Activated CD4-positive, alpha-beta memory T cell treated with anti-CD3 and anti-CD28 coated beads, Interleukin-2, amount 10 ng/mL, durations not matched to agents 7 days and 5 days (primary cell): ENCODE results near the gene CX3CL1. TPM values are rescaled to one million over a fixed set of nuclear protein-coding genes. Genes with fewer than 3 reads are reported as not detected.
"Not testable (repeated sequence)": the region's sequence is repeated elsewhere in the genome, so short reads cannot be mapped to it uniquely, and the experiment has no call there.

Experiments used
- CTCF ChIA-PET: fragments of 350-600 bp; sonication (Branson Sonifier 250); formaldehyde crosslinking; loops from one replicate; lab custom pipeline; 2021; ENCODE audit warnings: antibody characterized with exemption, inconsistent platforms; lab: Charles Lee
- POLR2A ChIA-PET: fragments of 350-600 bp; sonication (Branson Sonifier 250); formaldehyde crosslinking; loops from one replicate; lab custom pipeline; 2021; ENCODE audit warnings: antibody characterized with exemption; lab: Charles Lee
- DNase-seq: peaks from one replicate; pipeline ENCODE4 v3.0.0-alpha.2; 2020
- H3K27ac Mint-ChIP-seq: one replicate; pipeline ENCODE4 v1.8.0; 2021; ENCODE audit warnings: mild to moderate bottlenecking, mixed read lengths
- H3K27me3 Mint-ChIP-seq: one replicate; pipeline ENCODE4 v1.8.0; 2021; ENCODE audit warnings: mixed read lengths
- H3K36me3 Mint-ChIP-seq: one replicate; pipeline ENCODE4 v1.8.0; 2021; ENCODE audit warnings: low read depth, mixed read lengths
- H3K4me1 Mint-ChIP-seq: one replicate; pipeline ENCODE4 v1.8.0; 2021; ENCODE audit warnings: mixed read lengths
- H3K4me3 Mint-ChIP-seq: one replicate; pipeline ENCODE4 v1.8.0; 2021; ENCODE audit warnings: mild to moderate bottlenecking, mixed read lengths
- H3K9me3 Mint-ChIP-seq: one replicate; pipeline ENCODE4 v1.8.0; 2021; ENCODE audit warnings: mixed read lengths
- total RNA-seq, 2 experiments: library from RNA; stranded (reverse); gene quantifications; one replicate each; pipeline ENCODE4 v1.2.3, GENCODE V29; 2021

CX3CL1 gene
- total RNA-seq = not detected

DNA sequence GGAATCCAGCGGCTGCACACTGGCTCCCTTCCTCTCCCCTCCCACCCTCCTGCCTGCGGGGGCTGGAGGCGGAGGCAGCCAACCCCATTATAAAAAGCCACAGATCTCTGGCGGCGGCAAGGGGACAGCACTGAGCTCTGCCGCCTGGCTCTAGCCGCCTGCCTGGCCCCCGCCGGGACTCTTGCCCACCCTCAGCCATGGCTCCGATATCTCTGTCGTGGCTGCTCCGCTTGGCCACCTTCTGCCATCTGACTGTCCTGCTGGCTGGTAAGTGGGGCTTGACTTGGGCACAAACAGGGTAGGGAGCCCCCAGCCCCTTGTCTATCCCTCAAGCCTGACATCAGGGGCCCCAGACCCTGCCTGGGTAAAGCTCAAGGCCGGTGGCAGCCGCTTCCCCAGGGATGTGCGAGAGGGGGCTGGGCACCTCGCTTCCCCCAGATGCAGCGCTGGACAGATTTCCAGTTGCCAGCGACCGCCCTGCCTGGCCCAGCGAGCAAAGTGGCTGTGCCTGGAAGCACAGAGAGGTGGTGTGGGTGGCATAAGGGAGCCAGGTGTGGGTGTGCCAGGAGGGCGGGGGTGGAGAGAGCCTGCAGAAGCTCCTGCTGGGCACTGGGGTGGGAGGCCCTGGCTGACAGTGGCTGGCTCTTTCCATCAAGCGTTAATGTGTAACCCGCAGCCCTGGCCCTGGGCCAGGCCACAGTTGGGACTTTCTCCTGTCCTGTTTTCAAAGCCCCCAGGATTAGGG lies at the start of gene CX3CL1:
TSS of gene CX3CL1 (plus strand) at position 119 of the 745 bp plus-strand sequence. CDS start at position 198, 79 bp downstream.
- Mint-ChIP-seq H3K4me3 (no peak within 1 kb of the TSS), H3K36me3 (no peaks in the 10 kb centered on the region), H3K4me1 (peaks cover 4% of the 10 kb centered on the region), H3K27ac (no peak within 1 kb of the TSS), H3K27me3 (peaks cover 10% of the 10 kb centered on the region), H3K9me3 (no peaks in the 10 kb centered on the region)
- DNase-seq = no peak
- ChIA-PET CTCF (no interaction called here), POLR2A (interaction anchor here (0.6 kb wide), 1 partner anchor 112 kb away, joined by 3 read pairs; no protein-coding TSS in a partner anchor)

DNA sequence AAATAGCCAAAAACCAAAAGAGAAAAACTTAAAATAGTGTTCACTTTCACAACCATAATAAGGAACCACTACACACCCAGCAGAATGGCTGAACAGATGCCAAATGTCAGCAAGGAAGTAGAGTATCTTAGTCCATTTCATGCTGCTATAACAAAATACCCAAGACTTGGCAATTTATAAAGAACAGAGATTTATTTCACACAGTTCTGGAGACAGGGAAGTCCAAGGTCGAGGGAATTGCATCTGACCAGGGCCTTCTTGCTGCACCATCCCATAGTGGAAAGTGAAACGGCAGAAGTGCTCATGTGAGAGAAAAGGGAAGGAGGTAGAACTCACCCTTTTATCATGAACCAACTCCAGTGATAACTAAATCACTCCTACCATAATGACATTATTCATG lies 47.5 kb upstream of the CX3CL1 start:
- Mint-ChIP-seq H3K9me3 (no peaks in the 10 kb centered on the region), H3K4me1 (peaks cover under 1% of the 10 kb centered on the region), H3K27me3 (peaks cover 3% of the 10 kb centered on the region), H3K27ac (no peak overlapping the region), H3K36me3 (no peaks in the 10 kb centered on the region), H3K4me3 (no peak overlapping the region)
- no peak for DNase-seq
- ChIA-PET CTCF (no interaction called here), POLR2A (no interaction called here)

DNA sequence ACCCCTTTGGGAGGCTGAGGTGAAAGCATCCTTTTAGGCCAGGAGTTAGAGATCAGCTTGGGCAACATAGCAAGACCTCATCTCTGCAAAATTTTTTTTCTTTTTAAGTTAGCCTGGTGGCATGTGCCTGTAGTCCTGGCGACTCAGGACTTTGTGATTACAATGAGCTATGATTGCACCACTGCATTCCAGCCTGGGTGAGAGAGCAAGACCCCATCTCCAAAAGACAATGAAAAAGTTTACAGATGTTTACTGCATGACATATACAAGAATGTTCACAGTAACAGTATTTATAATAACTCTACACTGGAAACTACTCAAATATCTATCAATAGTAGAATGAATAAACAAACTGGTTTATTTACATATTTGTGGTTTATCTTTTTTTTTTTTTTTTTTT lies 46.8 kb upstream of the CX3CL1 start:
- ChIA-PET CTCF (no interaction called here), POLR2A (no interaction called here)
- Mint-ChIP-seq H3K27ac (no peak overlapping the region), H3K27me3 (peaks cover 3% of the 10 kb centered on the region), H3K4me1 (peaks cover 2% of the 10 kb centered on the region), H3K9me3 (no peaks in the 10 kb centered on the region), H3K36me3 (no peaks in the 10 kb centered on the region), H3K4me3 (no peak overlapping the region)
- no peak for DNase-seq

GRCh38 chr16:57329718-57330327 lies 42.5 kb upstream of the CX3CL1 start:
- CTCF ChIA-PET = interaction anchor here (1.0 to 1.3 kb wide), 2 partner anchors 16 to 89 kb away, joined by 4 to 5 read pairs; no protein-coding TSS in a partner anchor
- Mint-ChIP-seq H3K36me3 (no peaks in the 10 kb centered on the region), H3K4me1 (peaks cover 2% of the 10 kb centered on the region), H3K27ac (no peak overlapping the region), H3K9me3 (no peaks in the 10 kb centered on the region), H3K4me3 (no peak overlapping the region), H3K27me3 (peaks cover 20% of the 10 kb centered on the region)
- POLR2A ChIA-PET = no interaction called here
- no peak for DNase-seq

- H3K36me3 Mint-ChIP-seq = no peaks in the 10 kb centered on the region
- no peaks in the 10 kb centered on the region for H3K9me3 Mint-ChIP-seq
Observed at GRCh38 chr16:57331355-57331754, 40.9 kb upstream of the CX3CL1 start.

DNA sequence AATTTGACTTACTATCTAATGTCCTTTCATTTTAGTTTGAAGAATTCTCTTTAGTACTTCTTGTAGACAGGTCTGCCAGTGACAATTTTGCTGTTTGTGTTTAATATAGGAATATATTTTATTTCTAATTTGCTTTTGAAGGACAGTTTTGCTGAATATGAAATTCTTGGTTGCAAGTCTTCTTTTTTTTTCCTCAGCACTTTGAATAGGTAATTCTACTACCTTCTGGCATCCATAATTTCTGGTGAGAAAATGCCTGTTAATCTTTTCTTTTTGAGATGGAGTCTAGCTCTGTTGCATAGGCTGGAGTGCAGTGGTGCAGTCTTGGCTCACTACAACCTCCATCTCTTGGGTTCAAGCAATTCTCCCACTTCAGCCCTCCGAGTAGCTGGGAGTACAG lies 38.9 kb upstream of the CX3CL1 start:
- peaks cover 2% of the 10 kb centered on the region for H3K4me1 Mint-ChIP-seq
- CTCF ChIA-PET = no interaction called here
- H3K36me3 Mint-ChIP-seq = no peaks in the 10 kb centered on the region
- H3K4me3 Mint-ChIP-seq = no peak overlapping the region
- DNase-seq = no peak
- H3K27me3 Mint-ChIP-seq = peaks cover 30% of the 10 kb centered on the region
- H3K27ac Mint-ChIP-seq = no peak overlapping the region
- POLR2A ChIA-PET = no interaction called here
- H3K9me3 Mint-ChIP-seq = no peaks in the 10 kb centered on the region

More at GRCh38 chr16:57331355-57331754, 40.9 kb upstream of the CX3CL1 start:
- Mint-ChIP-seq H3K4me1 (peaks cover 2% of the 10 kb centered on the region), H3K4me3 (no peak overlapping the region), H3K27me3 (peaks cover 27% of the 10 kb centered on the region), H3K27ac (no peak overlapping the region)
- ChIA-PET POLR2A (no interaction called here), CTCF (interaction anchor here (1.3 kb wide), 1 partner anchor 87 kb away, joined by 4 read pairs; no protein-coding TSS in a partner anchor)
- no peak for DNase-seq

DNA sequence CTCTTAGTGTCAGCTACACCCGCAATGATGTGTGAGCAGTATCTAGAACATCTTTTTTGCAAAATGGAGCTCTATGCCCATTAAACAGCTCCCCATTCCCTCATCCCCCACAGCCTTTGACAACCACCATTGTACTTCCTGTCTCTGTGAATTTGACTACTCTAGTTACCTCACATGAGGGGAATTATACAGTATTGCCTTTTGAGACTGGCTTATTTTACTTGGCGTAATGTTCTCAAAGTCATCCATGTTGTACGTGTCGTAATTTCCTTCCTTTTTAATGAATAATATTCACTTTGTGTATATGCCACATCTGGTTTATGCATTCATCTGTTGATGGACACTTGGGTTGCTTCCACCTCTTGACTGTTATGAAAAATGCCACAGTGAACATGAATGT lies 36.9 kb upstream of the CX3CL1 start:
- Mint-ChIP-seq H3K9me3 (no peaks in the 10 kb centered on the region), H3K4me3 (no peak overlapping the region), H3K27me3 (peaks cover 37% of the 10 kb centered on the region), H3K4me1 (peaks cover 1% of the 10 kb centered on the region), H3K36me3 (no peaks in the 10 kb centered on the region), H3K27ac (no peak overlapping the region)
- ChIA-PET CTCF (no interaction called here), POLR2A (no interaction called here)
- no peak for DNase-seq

GRCh38 chr16:57341062-57341440 lies 31.2 kb upstream of the CX3CL1 start:
- Mint-ChIP-seq H3K4me3 (no peak overlapping the region), H3K36me3 (no peaks in the 10 kb centered on the region), H3K9me3 (no peaks in the 10 kb centered on the region), H3K27me3 (peaks cover 27% of the 10 kb centered on the region), H3K4me1 (peaks cover 4% of the 10 kb centered on the region), H3K27ac (no peak overlapping the region)
- CTCF ChIA-PET = no interaction called here
- DNase-seq = no peak
- POLR2A ChIA-PET = no interaction called here

GRCh38 chr16:57341441-57342303 lies 30.6 kb upstream of the CX3CL1 start:
- POLR2A ChIA-PET = no interaction called here
- H3K9me3 Mint-ChIP-seq = no peaks in the 10 kb centered on the region
- peaks cover 31% of the 10 kb centered on the region for H3K27me3 Mint-ChIP-seq
- no peak overlapping the region for H3K27ac Mint-ChIP-seq
- no peaks in the 10 kb centered on the region for H3K36me3 Mint-ChIP-seq
- DNase-seq = no peak
- H3K4me1 Mint-ChIP-seq = peaks cover 4% of the 10 kb centered on the region
- no peak overlapping the region for H3K4me3 Mint-ChIP-seq
- CTCF ChIA-PET = no interaction called here

GRCh38 chr16:57342606-57343005 lies 29.7 kb upstream of the CX3CL1 start:
- CTCF ChIA-PET, POLR2A ChIA-PET, DNase-seq, H3K4me1 Mint-ChIP-seq, H3K27ac Mint-ChIP-seq, H3K4me3 Mint-ChIP-seq, H3K9me3 Mint-ChIP-seq, H3K36me3 Mint-ChIP-seq: not testable (repeated sequence)
- H3K27me3 Mint-ChIP-seq = peaks cover 40% of the 10 kb centered on the region

DNA sequence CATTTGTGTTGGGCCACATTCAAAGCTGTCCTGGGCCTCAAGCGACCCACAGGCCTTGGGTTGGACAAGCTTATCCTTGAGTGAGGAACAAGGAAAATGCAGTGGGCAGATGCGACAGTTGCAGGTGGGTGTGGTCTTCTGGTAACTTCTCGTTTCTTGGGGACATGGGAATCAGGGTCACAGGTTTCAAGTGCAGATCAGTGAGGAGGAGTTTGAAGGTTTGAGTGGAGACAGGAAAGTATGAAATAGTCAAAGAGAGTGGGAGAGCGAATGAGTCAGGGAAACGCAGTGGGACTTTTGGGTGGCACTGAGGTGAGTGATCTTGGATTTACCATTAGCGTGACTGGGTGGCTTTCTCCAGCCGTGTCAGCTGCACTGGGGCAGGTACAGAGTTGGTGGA lies 29.1 kb upstream of the CX3CL1 start:
- H3K4me1 Mint-ChIP-seq = peaks cover 4% of the 10 kb centered on the region
- H3K36me3 Mint-ChIP-seq = no peaks in the 10 kb centered on the region
- no peak overlapping the region for H3K27ac Mint-ChIP-seq
- POLR2A ChIA-PET = no interaction called here
- H3K9me3 Mint-ChIP-seq = no peaks in the 10 kb centered on the region
- no peak overlapping the region for H3K4me3 Mint-ChIP-seq
- peaks cover 43% of the 10 kb centered on the region for H3K27me3 Mint-ChIP-seq
- CTCF ChIA-PET = interaction anchor here (0.6 kb wide), 2 partner anchors 14 to 157 kb away, joined by 3 to 4 read pairs; no protein-coding TSS in a partner anchor
- no peak for DNase-seq

- POLR2A ChIA-PET, H3K4me3 Mint-ChIP-seq, DNase-seq, H3K36me3 Mint-ChIP-seq, H3K27ac Mint-ChIP-seq, H3K9me3 Mint-ChIP-seq, CTCF ChIA-PET, H3K4me1 Mint-ChIP-seq: not testable (repeated sequence)
- H3K27me3 Mint-ChIP-seq = peaks cover 45% of the 10 kb centered on the region
Observed at GRCh38 chr16:57344094-57344493, 28.2 kb upstream of the CX3CL1 start.

- Mint-ChIP-seq H3K27me3 (peaks cover 47% of the 10 kb centered on the region), H3K36me3 (no peaks in the 10 kb centered on the region), H3K4me3 (no peak overlapping the region), H3K9me3 (no peaks in the 10 kb centered on the region), H3K27ac (no peak overlapping the region), H3K4me1 (peaks cover 7% of the 10 kb centered on the region)
- POLR2A ChIA-PET = no interaction called here
- no peak for DNase-seq
- CTCF ChIA-PET = no interaction called here
Observed at GRCh38 chr16:57345021-57345420, 27.3 kb upstream of the CX3CL1 start.
